CD8-positive, alpha-beta memory T cell (primary cell): Measurements from ENCODE around the gene PDE4A. TPM values are rescaled to one million over a fixed set of nuclear protein-coding genes. Genes with fewer than 3 reads are reported as not detected.

Experiments
- CTCF ChIA-PET: fragments of 350-600 bp; sonication (Branson Sonifier 250); formaldehyde crosslinking; loops from one replicate; lab custom pipeline; 2021; ENCODE audit warnings: antibody characterized with exemption; lab: Charles Lee
- POLR2A ChIA-PET: fragments of 350-600 bp; sonication (Branson Sonifier 250); formaldehyde crosslinking; loops from one replicate; lab custom pipeline; 2021; ENCODE audit warnings: antibody characterized with exemption; lab: Charles Lee
- DNase-seq, 5 donors: peaks; one replicate each; pipeline versions ENCODE4 v3.0.0 to v3.0.0-alpha.2; 2020 to 2022; ENCODE audit warnings: mixed read lengths in 1 of 5
- H3K27ac ChIP-seq: one replicate; pipeline ENCODE4 v1.7.0; 2013; ENCODE audit warnings: low read depth, mild to moderate bottlenecking, low read length, moderate library complexity
- H3K27me3 ChIP-seq: 2 replicates; pipeline ENCODE4 v1.7.0; 2013; ENCODE audit warnings: low read length, mild to moderate bottlenecking; ENCODE audit not compliant: insufficient read depth, poor library complexity, severe bottlenecking
- H3K36me3 ChIP-seq: 2 replicates; pipeline ENCODE4 v1.7.0; 2013; ENCODE audit warnings: mild to moderate bottlenecking, low read length, moderate library complexity; ENCODE audit not compliant: insufficient read depth
- H3K4me1 ChIP-seq: 2 replicates; pipeline ENCODE4 v1.7.0; 2013; ENCODE audit warnings: mild to moderate bottlenecking, low read length, moderate library complexity; ENCODE audit not compliant: insufficient read depth
- H3K4me3 ChIP-seq: 2 replicates; pipeline ENCODE4 v1.7.0; 2013; ENCODE audit warnings: mild to moderate bottlenecking, low read length
- H3K9me3 ChIP-seq: 2 replicates; pipeline ENCODE4 v1.7.0; 2013; ENCODE audit warnings: mild to moderate bottlenecking, low read length
- H3K27ac Mint-ChIP-seq, 8 donors: one replicate each; pipeline ENCODE4 v1.8.0; 2020 to 2021; ENCODE audit warnings: mixed read lengths in 8 of 8, mild to moderate bottlenecking in 6 of 8, inconsistent platforms in 3 of 8, moderate library complexity in 3 of 8
- H3K27me3 Mint-ChIP-seq, 2 donors: one replicate each; pipeline ENCODE4 v1.8.0; 2020 to 2021; ENCODE audit warnings: mixed read lengths in 2 of 2, mild to moderate bottlenecking in 1 of 2, moderate library complexity in 1 of 2
- H3K36me3 Mint-ChIP-seq, 3 donors: one replicate each; pipeline ENCODE4 v1.8.0; 2020 to 2021; ENCODE audit warnings: mixed read lengths in 3 of 3, inconsistent platforms in 1 of 3, mild to moderate bottlenecking in 1 of 3
- H3K4me1 Mint-ChIP-seq, 3 donors: one replicate each; pipeline ENCODE4 v1.8.0; 2020 to 2021; ENCODE audit warnings: mixed read lengths in 3 of 3, inconsistent platforms in 1 of 3, mild to moderate bottlenecking in 1 of 3
- H3K4me3 Mint-ChIP-seq, 7 donors: one replicate each; pipeline ENCODE4 v1.8.0; 2020 to 2021; ENCODE audit warnings: mixed read lengths in 7 of 7, mild to moderate bottlenecking in 6 of 7, moderate library complexity in 4 of 7, inconsistent platforms in 2 of 7
- H3K9me3 Mint-ChIP-seq, 5 donors: one replicate each; pipeline ENCODE4 v1.8.0; 2020 to 2022; ENCODE audit warnings: mixed read lengths in 5 of 5, mild to moderate bottlenecking in 3 of 5, moderate library complexity in 2 of 5, inconsistent platforms in 1 of 5
- polyA plus RNA-seq: library from polyadenylated mRNA; unstranded; fragments of 300-500 nt; fragmentation: Illumina TruSeq; gene quantifications from one replicate; pipeline ENCODE4 v1.2.3, GENCODE V29; 2021
- total RNA-seq, 2 experiments: library from RNA; stranded (reverse); gene quantifications; one replicate each; pipeline ENCODE4 v1.2.3, GENCODE V29; 2021

Gene PDE4A
- total and polyA plus RNA-seq, 3 experiments from 2014 or later = 7.5 to 22.2 (median 21.6) TPM

- Histone ChIP-seq H3K36me3 (peaks cover 15% of the 10 kb centered on the region), H3K27ac (no peak overlapping the region), H3K4me3 (no peak overlapping the region), H3K4me1 (no peaks in the 10 kb centered on the region), H3K27me3 (no peaks in the 10 kb centered on the region), H3K9me3 (no peaks in the 10 kb centered on the region)
- POLR2A ChIA-PET = interaction anchor here (0.6 kb wide), 1 partner anchor 57 kb away, joined by 3 read pairs; no protein-coding TSS in a partner anchor
- Mint-ChIP-seq H3K4me1 (peaks cover 5 to 16% (median 10%) of the 10 kb centered on the region in 3 donors), H3K36me3 (peaks cover 0 to 50% (median 2%) of the 10 kb centered on the region in 3 donors), H3K4me3 (no peak overlapping the region), H3K27ac (peak overlapping the region in 1 of 8 donors; percentile 17), H3K9me3 (no peaks in the 10 kb centered on the region), H3K27me3 (no peaks in the 10 kb centered on the region)
- DNase-seq = no peak
- CTCF ChIA-PET = interaction anchor here (0.7 kb wide), 1 partner anchor 10 kb away, joined by 3 read pairs; no protein-coding TSS in a partner anchor
These were observed 66.2 kb downstream of the PDE4A start for GRCh38 chr19:10486551-10486950.

- Histone ChIP-seq H3K27me3 (no peaks in the 10 kb centered on the region), H3K36me3 (peaks cover 9% of the 10 kb centered on the region), H3K27ac (no peak overlapping the region), H3K4me1 (no peaks in the 10 kb centered on the region), H3K9me3 (no peaks in the 10 kb centered on the region), H3K4me3 (no peak overlapping the region)
- Mint-ChIP-seq H3K36me3 (peaks cover 0 to 56% (median 7%) of the 10 kb centered on the region in 3 donors), H3K27ac (peak overlapping the region in 1 of 8 donors; percentile 50), H3K4me3 (no peak overlapping the region), H3K27me3 (no peaks in the 10 kb centered on the region), H3K9me3 (no peaks in the 10 kb centered on the region), H3K4me1 (peaks cover 8 to 20% (median 10%) of the 10 kb centered on the region in 3 donors)
- no peak for DNase-seq
- POLR2A ChIA-PET = interaction anchor here (0.6 kb wide), 1 partner anchor 161 kb away, joined by 4 read pairs; no protein-coding TSS in a partner anchor
- CTCF ChIA-PET = interaction anchor here (0.6 to 1.7 kb wide), 6 partner anchors 14 to 378 kb away, joined by 3 to 5 read pairs (median 4); no protein-coding TSS in a partner anchor
These were observed 71.2 kb downstream of the PDE4A start for GRCh38 chr19:10491472-10492047.

- Histone ChIP-seq H3K4me1 (peaks cover 27% of the 10 kb centered on the region), H3K36me3 (peaks cover 12% of the 10 kb centered on the region), H3K4me3 (no peak overlapping the region), H3K27ac (no peak overlapping the region), H3K27me3 (no peaks in the 10 kb centered on the region), H3K9me3 (no peaks in the 10 kb centered on the region)
- Mint-ChIP-seq H3K4me1 (peaks cover 27 to 42% (median 37%) of the 10 kb centered on the region in 3 donors), H3K27ac (peak overlapping the region in 6 of 8 donors; percentile 24 to 90 (median 58)), H3K4me3 (peak overlapping the region in 3 of 7 donors; percentile 9 to 71 (median 39)), H3K27me3 (no peaks in the 10 kb centered on the region), H3K36me3 (peaks cover 0 to 46% (median 11%) of the 10 kb centered on the region in 3 donors), H3K9me3 (no peaks in the 10 kb centered on the region)
- ChIA-PET POLR2A (no interaction called here), CTCF (interaction anchor here (1.6 to 1.9 kb wide), 2 partner anchors 14 to 44 kb away, joined by 4 read pairs; no protein-coding TSS in a partner anchor)
- DNase-seq = no peak
These were observed 77.0 kb downstream of the PDE4A start for GRCh38 chr19:10497371-10497770.

- no peak overlapping the region for H3K27ac ChIP-seq
- peaks cover 32 to 46% (median 41%) of the 10 kb centered on the region in 3 donors for H3K4me1 Mint-ChIP-seq
- H3K27me3 Mint-ChIP-seq = no peaks in the 10 kb centered on the region
- H3K4me3 Mint-ChIP-seq = peak overlapping the region in 6 of 7 donors; percentile 67 to 88 (median 79)
- H3K9me3 ChIP-seq = no peaks in the 10 kb centered on the region
- H3K9me3 Mint-ChIP-seq = no peaks in the 10 kb centered on the region
- H3K27ac Mint-ChIP-seq = peak overlapping the region in 5 of 8 donors; percentile 29 to 89 (median 75)
- POLR2A ChIA-PET = no interaction called here
- CTCF ChIA-PET = interaction anchor here (0.7 to 1.5 kb wide), 2 partner anchors 18 to 65 kb away, joined by 3 to 4 read pairs; no protein-coding TSS in a partner anchor
- no peak for DNase-seq
- H3K36me3 Mint-ChIP-seq = peaks cover 0 to 41% (median 8%) of the 10 kb centered on the region in 3 donors
- H3K36me3 ChIP-seq = peaks cover 12% of the 10 kb centered on the region
- no peaks in the 10 kb centered on the region for H3K27me3 ChIP-seq
- H3K4me3 ChIP-seq = no peak overlapping the region
- H3K4me1 ChIP-seq = peaks cover 27% of the 10 kb centered on the region
These were observed 79.4 kb downstream of the PDE4A start for GRCh38 chr19:10499550-10500246.

- Histone ChIP-seq H3K4me3 (no peak overlapping the region), H3K36me3 (peaks cover 12% of the 10 kb centered on the region), H3K27me3 (no peaks in the 10 kb centered on the region), H3K4me1 (peaks cover 27% of the 10 kb centered on the region), H3K9me3 (no peaks in the 10 kb centered on the region), H3K27ac (no peak overlapping the region)
- Mint-ChIP-seq H3K36me3 (peaks cover 0 to 37% (median 8%) of the 10 kb centered on the region in 3 donors), H3K27me3 (no peaks in the 10 kb centered on the region), H3K9me3 (no peaks in the 10 kb centered on the region), H3K4me3 (peak overlapping the region; percentile 67 to 88 (median 77)), H3K27ac (peak overlapping the region; percentile 8 to 89 (median 76)), H3K4me1 (peaks cover 32 to 46% (median 41%) of the 10 kb centered on the region in 3 donors)
- POLR2A ChIA-PET = no interaction called here
- no peak for DNase-seq
- CTCF ChIA-PET = interaction anchor here (0.6 to 1.5 kb wide), 3 partner anchors 18 to 430 kb away, joined by 3 to 4 read pairs (median 3); no protein-coding TSS in a partner anchor
These were observed 79.9 kb downstream of the PDE4A start for GRCh38 chr19:10500247-10500592.

- Histone ChIP-seq H3K36me3 (peaks cover 12% of the 10 kb centered on the region), H3K9me3 (no peaks in the 10 kb centered on the region), H3K4me1 (peaks cover 32% of the 10 kb centered on the region), H3K27ac (peak overlapping the region; percentile 90), H3K27me3 (no peaks in the 10 kb centered on the region), H3K4me3 (peak overlapping the region; percentile 72)
- ChIA-PET CTCF (interaction anchor here (1.8 kb wide), 1 partner anchor 50 kb away, joined by 4 read pairs; no protein-coding TSS in a partner anchor), POLR2A (interaction anchor here (2.2 kb wide), 1 partner anchor 65 kb away, joined by 8 read pairs; no protein-coding TSS in a partner anchor)
- Mint-ChIP-seq H3K9me3 (no peaks in the 10 kb centered on the region), H3K27ac (peak overlapping the region; percentile 68 to 95 (median 89)), H3K36me3 (peaks cover 0 to 29% (median 8%) of the 10 kb centered on the region in 3 donors), H3K4me3 (peak overlapping the region; percentile 83 to 93 (median 86)), H3K4me1 (peaks cover 38 to 51% (median 47%) of the 10 kb centered on the region in 3 donors), H3K27me3 (no peaks in the 10 kb centered on the region)
- peak in 1 of 5 donors; percentile 63 for DNase-seq
These were observed 81.7 kb downstream of the PDE4A start for GRCh38 chr19:10501971-10502523.

GRCh38 chr19:10502524-10503001, 82.2 kb downstream of the PDE4A start:
- ChIA-PET CTCF (interaction anchor here (1.8 kb wide), 1 partner anchor 50 kb away, joined by 4 read pairs; no protein-coding TSS in a partner anchor), POLR2A (interaction anchor here (0.6 to 2.2 kb wide), 7 partner anchors 15 to 332 kb away, joined by 3 to 8 read pairs (median 4); partner anchors contain the start of genes KRI1 and S1PR5)
- Mint-ChIP-seq H3K27ac (peak overlapping the region; percentile 68 to 95 (median 88)), H3K4me1 (peaks cover 34 to 46% (median 42%) of the 10 kb centered on the region in 3 donors), H3K4me3 (peak overlapping the region; percentile 83 to 93 (median 86)), H3K9me3 (no peaks in the 10 kb centered on the region), H3K36me3 (peaks cover 0 to 24% (median 6%) of the 10 kb centered on the region in 3 donors), H3K27me3 (no peaks in the 10 kb centered on the region)
- Histone ChIP-seq H3K36me3 (peaks cover 12% of the 10 kb centered on the region), H3K4me3 (peak overlapping the region; percentile 72), H3K9me3 (no peaks in the 10 kb centered on the region), H3K27ac (peak overlapping the region; percentile 90), H3K4me1 (peaks cover 32% of the 10 kb centered on the region), H3K27me3 (no peaks in the 10 kb centered on the region)
- DNase-seq = peak; percentile 78 to 92 (median 82)
